ENCODE measurements around the gene RAD51B.

The RAD51B gene

GRCh38 chr14:68669603-68670358 is 850.2 kb downstream of the RAD51B start:
- Histone ChIP-seq H3K27me3 (replicated peaks; ENCODE audit: control insufficient read depth, insufficient read depth, low read length) (no peaks in the 10 kb centered on the region), H3K4me3 (replicated peaks; ENCODE audit: low read depth, low read length) (no peak overlapping the region), H3K36me3 (ENCODE audit: control insufficient read depth, insufficient read depth, low read length) (no peaks in the 10 kb centered on the region)
- TF ChIP-seq CTCF (IDR thresholded peaks at IDR 0.05; ENCODE audit: insufficient read depth, low read length, poor library complexity, severe bottlenecking): no peak
- DNase-seq (ENCODE audit: extremely low read depth, insufficient read length): no peak

DNA sequence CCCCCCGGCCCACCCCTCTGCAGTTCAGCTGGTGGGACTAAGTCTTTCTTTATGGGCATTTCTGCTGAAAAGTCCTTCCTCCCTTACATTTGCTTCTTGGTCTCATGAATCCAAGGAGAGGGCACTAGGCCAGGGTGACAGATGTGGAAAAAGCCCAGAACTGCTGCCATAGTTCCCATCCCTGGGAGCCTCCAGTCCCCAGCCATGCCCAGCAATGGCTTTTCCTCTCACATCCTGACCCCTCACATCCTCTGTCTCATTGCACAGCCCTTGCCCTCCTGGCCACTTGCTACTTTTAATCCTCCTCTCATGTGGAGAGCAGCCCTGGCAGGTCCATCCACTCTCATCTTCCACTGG is 850.8 kb downstream of the RAD51B start:
- H3K4me3 ChIP-seq (replicated peaks; ENCODE audit: low read depth, low read length): no peak overlapping the region
- H3K27me3 ChIP-seq (replicated peaks; ENCODE audit: control insufficient read depth, insufficient read depth, low read length): no peaks in the 10 kb centered on the region
- TF ChIP-seq CTCF (IDR thresholded peaks at IDR 0.05; ENCODE audit: insufficient read depth, low read length, poor library complexity, severe bottlenecking): no peak
- DNase-seq (ENCODE audit: extremely low read depth, insufficient read length): no peak
- H3K36me3 ChIP-seq (ENCODE audit: control insufficient read depth, insufficient read depth, low read length): no peaks in the 10 kb centered on the region

DNA sequence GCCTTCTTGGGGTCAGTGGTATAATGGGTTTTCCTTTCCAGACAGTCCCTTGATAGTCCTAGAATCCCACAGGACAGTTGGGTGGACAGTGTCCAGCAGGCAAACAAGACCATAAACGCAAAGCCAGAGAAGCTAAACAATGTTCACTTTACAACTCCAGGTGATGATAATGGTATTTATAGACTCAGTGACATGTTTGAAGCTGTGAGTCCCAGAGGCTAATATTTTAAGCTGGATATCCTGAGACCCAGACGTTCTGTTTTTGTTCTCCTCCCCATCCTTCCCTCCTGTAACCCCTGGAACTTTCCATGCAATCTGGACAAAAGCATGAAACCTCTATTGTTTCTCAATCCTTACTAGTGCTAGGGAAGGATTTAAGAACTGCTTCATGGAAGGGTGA is 852.3 kb downstream of the RAD51B start:
- DNase-seq (ENCODE audit: extremely low read depth, insufficient read length): no peak
- Histone ChIP-seq H3K27me3 (replicated peaks; ENCODE audit: control insufficient read depth, insufficient read depth, low read length) (no peaks in the 10 kb centered on the region), H3K36me3 (ENCODE audit: control insufficient read depth, insufficient read depth, low read length) (no peaks in the 10 kb centered on the region), H3K4me3 (replicated peaks; ENCODE audit: low read depth, low read length) (no peak overlapping the region)
- no peak for TF ChIP-seq CTCF (IDR thresholded peaks at IDR 0.05; ENCODE audit: insufficient read depth, low read length, poor library complexity, severe bottlenecking)

DNA sequence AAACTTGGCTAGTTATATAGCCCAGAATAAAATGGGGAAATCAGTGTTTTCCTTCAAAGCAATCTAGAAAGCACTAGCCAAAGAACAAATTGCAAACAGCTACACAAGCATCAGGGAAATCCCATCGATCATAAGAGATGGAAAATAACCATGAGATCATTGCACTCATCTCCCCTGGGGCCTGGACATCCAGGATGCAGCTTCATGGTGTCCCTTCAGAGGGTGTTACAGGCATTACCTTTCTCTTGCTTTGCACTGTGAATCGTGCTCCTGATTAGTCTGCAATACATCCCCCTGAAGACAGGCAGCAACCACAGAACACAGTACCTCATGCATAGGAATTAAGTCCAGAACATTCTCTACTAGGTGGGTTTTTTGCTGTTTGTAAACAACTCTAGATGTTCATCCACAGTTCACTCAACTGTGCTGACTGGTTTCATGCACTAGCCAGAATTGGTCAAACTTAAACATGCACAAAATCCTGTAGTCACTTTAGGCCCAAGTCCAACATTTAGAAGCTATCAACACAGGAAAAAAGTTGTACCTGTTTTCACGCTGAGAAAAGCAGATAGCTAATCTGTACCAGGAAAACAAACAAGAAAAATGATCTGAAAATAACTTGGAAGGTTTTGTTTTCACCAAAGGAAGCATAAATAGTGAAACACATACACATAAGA is 853.2 kb downstream of the RAD51B start:
- Histone ChIP-seq H3K27me3 (replicated peaks; ENCODE audit: control insufficient read depth, insufficient read depth, low read length) (no peaks in the 10 kb centered on the region), H3K36me3 (ENCODE audit: control insufficient read depth, insufficient read depth, low read length) (no peaks in the 10 kb centered on the region), H3K4me3 (replicated peaks; ENCODE audit: low read depth, low read length) (no peak overlapping the region)
- DNase-seq (ENCODE audit: extremely low read depth, insufficient read length): no peak
- TF ChIP-seq CTCF (IDR thresholded peaks at IDR 0.05; ENCODE audit: insufficient read depth, low read length, poor library complexity, severe bottlenecking): no peak

- DNase-seq (ENCODE audit: extremely low read depth, insufficient read length): no peak
- no peak for TF ChIP-seq CTCF (IDR thresholded peaks at IDR 0.05; ENCODE audit: insufficient read depth, low read length, poor library complexity, severe bottlenecking)
- Histone ChIP-seq H3K4me3 (replicated peaks; ENCODE audit: low read depth, low read length) (no peak overlapping the region), H3K36me3 (ENCODE audit: control insufficient read depth, insufficient read depth, low read length) (no peaks in the 10 kb centered on the region), H3K27me3 (replicated peaks; ENCODE audit: control insufficient read depth, insufficient read depth, low read length) (no peaks in the 10 kb centered on the region)
Observed at GRCh38 chr14:68673464-68673863, 853.9 kb downstream of the RAD51B start.
